ENCODE results near the gene TMEM161B. TPM values are rescaled to one million over a fixed set of nuclear protein-coding genes. Genes with fewer than 3 reads are reported as not detected.

The TMEM161B gene
- total RNA-seq, 1 donor from 2014 or later, result 28.4 TPM

GRCh38 chr5:88145611-88146467, 122.8 kb downstream of the TMEM161B start:
- intact Hi-C loops (cut with micrococcal nuclease), result no loop called here
- no peak overlapping the region for H3K27ac Mint-ChIP-seq
- DNase-seq (ENCODE audit: low spot score), result no peak

DNA sequence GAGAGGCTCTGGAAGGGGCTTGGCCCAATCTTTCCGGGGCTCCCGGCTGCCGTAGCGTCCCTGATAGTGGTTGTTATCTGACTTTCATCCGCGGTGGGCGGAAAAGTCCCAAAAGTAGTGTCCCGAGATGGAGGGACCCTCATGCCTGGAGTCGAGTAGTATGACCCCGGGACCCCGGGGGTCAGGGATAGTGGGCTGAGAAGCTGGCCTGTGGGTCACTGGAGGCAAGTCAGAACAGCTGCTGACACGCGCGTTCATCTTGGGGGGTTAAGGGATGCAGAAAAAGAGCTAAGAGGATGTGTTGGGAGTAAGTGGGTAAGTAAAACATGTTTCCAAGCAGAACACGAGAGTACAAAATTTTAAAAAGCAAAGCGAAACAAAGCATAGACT, 123.4 kb downstream of the TMEM161B start:
- peak overlapping the region; percentile 58 for H3K4me3 Mint-ChIP-seq
- no peak overlapping the region for H3K27ac Mint-ChIP-seq
- peaks cover 53% of the 10 kb centered on the region for H3K27me3 Mint-ChIP-seq (ENCODE audit: insufficient read depth)
- no peak for DNase-seq (ENCODE audit: low spot score)
- H3K36me3 Mint-ChIP-seq (ENCODE audit: low read depth), result no peaks in the 10 kb centered on the region
- no peaks in the 10 kb centered on the region for H3K9me3 Mint-ChIP-seq
- H3K4me1 Mint-ChIP-seq (ENCODE audit: low read depth), result peaks cover 24% of the 10 kb centered on the region
- intact Hi-C loops (cut with micrococcal nuclease), result no loop called here

More at GRCh38 chr5:88145611-88146467, 122.8 kb downstream of the TMEM161B start:
- Mint-ChIP-seq H3K4me1 (ENCODE audit: low read depth) (peaks cover 24% of the 10 kb centered on the region), H3K36me3 (ENCODE audit: low read depth) (no peaks in the 10 kb centered on the region), H3K4me3 (peak overlapping the region; percentile 58), H3K9me3 (no peaks in the 10 kb centered on the region), H3K27me3 (ENCODE audit: insufficient read depth) (peaks cover 55% of the 10 kb centered on the region)
